GM11168 (cell line): ENCODE measurements around the gene PRELID2.
"Not testable (repeated sequence)": the region's sequence is repeated elsewhere in the genome, so short reads cannot be mapped to it uniquely, and the experiment has no call there.

Experiments used
- in situ Hi-C: fragments of 300-500 bp; cut with MboI; formaldehyde crosslinking; loops from one replicate; pipeline ENCODE4 v1.12.0; 2022; ENCODE audit warnings: low sequenced_read_pairs; ENCODE audit not compliant: unreplicated experiment

Gene PRELID2

DNA sequence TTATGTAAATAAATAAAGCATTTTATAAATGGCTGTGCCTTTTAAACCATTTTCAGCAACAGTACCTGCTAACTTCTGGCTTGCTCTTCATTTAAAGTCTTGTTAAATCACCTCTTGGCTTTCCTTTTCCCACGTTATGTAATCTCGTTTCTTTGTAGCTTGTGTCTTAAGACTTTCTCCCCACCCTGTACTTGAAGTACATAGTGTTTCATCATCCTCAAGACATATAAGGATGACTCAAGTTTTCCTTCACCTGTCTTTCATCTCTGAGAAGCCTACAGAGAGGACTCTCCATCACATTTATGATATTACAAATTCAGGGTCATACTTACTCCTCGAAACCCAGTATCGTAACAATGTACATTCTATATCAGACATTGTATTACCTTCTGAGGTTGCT lies 33.9 kb downstream of the PRELID2 start:
- in situ Hi-C loops = no loop called here

DNA sequence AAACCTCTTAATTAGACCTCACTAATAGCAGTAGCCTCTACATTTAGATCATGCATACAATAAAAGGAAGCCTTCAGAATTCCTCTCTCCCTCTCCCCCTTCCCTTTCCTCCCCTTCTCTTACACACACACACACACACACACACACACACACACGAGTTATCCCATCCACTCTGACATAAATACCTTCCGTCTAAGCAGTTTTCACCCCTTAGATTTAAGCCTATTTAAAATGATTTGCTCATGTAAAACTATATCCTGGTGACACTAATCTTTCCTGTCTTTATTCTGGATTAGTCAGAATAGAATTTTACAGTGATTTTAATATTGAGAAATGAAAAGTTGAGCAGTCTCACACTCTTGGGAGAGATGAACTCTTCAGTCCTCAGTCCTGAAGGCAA lies 35.0 kb downstream of the PRELID2 start:
- in situ Hi-C loops = no loop called here

GRCh38 chr5:145798503-145798902 lies 36.6 kb downstream of the PRELID2 start:
- in situ Hi-C loops = not testable (repeated sequence)

GRCh38 chr5:145797336-145797735 lies 37.8 kb downstream of the PRELID2 start:
- in situ Hi-C loops = no loop called here

DNA sequence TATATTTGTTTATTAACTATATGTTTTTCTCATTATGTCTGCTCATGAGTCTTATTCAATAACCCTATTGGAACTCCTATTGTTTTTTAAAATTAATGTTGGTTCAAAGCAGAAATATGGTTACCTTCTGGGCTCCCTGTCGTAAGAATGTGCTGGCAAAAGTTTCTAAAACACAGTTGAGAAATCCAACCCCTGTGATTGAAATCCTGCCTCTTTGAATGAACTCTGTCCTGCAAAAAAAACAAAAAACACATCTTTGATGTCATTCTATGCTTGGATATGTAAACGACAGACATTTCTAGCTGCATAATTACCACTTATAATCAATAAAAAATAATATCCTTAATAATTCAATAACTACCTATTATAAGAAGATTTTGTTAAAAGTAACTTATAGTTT lies 38.8 kb downstream of the PRELID2 start:
- in situ Hi-C loops = no loop called here

DNA sequence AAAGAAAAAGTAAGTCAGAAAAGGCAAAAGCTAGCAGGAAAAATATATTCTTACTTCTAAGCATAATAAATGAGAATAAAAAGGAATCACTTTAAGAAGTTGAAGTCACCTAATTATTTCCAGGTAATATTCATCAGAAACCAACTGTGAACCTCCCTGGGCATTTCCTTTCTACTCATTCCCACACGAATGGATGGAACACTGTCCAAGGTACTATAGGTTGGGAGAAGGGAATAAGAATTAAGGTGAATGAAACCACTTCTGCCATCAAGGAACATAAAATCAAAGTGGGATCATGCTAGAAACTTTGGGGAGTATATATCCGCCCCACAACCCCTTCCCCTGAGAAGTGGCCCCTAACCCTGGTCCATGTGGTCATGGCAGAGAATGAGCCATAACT lies 41.6 kb downstream of the PRELID2 start:
- in situ Hi-C loops = no loop called here

GRCh38 chr5:145792840-145793239 lies 42.3 kb downstream of the PRELID2 start:
- in situ Hi-C loops = no loop called here

- in situ Hi-C loops = no loop called here
Measured at GRCh38 chr5:145791866-145792265, 43.3 kb downstream of the PRELID2 start.

DNA sequence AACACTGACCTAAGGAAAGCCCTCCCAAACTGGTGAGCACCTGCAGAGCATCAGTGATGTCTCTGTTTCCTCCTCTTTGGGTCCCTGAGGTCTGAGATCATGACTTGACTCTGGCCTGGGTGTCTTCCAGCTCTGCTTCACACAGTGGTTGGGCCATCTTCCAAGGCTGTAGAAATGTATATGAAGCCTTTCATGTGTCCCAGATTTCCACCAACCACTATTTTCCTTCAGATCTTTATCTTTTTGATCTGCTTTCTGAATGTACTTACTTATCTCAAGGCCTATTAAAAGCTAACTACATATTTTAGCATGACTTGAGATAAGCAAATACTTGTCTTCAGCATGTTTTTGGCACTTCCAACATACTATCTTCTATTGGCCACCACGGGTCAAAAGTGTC lies 47.1 kb downstream of the PRELID2 start:
- in situ Hi-C loops = no loop called here

DNA sequence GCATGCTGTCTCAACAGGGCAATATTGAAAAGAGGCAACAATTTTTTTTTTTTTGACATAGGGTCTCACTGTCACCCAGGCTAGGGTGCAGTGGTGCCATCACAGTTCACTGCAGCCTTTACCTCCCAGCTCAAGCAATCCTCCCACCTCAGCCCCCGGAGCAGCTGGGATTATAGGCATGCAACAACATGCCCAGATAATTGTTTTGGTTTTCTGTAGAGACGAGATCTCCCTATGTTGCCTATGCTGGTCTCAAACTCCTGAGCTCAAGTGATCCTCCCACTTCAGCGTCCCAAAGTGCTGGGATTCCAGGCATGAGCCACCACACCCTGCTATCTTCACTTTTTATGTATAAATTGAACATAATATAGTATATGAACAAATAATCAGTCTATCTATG lies 47.6 kb downstream of the PRELID2 start:
- in situ Hi-C loops = no loop called here

GRCh38 chr5:145787001-145787400 lies 48.1 kb downstream of the PRELID2 start:
- in situ Hi-C loops = no loop called here

GRCh38 chr5:145780982-145781381 lies 54.2 kb downstream of the PRELID2 start:
- in situ Hi-C loops = no loop called here

GRCh38 chr5:145778144-145778900 lies 56.8 kb downstream of the PRELID2 start:
- in situ Hi-C loops = no loop called here

DNA sequence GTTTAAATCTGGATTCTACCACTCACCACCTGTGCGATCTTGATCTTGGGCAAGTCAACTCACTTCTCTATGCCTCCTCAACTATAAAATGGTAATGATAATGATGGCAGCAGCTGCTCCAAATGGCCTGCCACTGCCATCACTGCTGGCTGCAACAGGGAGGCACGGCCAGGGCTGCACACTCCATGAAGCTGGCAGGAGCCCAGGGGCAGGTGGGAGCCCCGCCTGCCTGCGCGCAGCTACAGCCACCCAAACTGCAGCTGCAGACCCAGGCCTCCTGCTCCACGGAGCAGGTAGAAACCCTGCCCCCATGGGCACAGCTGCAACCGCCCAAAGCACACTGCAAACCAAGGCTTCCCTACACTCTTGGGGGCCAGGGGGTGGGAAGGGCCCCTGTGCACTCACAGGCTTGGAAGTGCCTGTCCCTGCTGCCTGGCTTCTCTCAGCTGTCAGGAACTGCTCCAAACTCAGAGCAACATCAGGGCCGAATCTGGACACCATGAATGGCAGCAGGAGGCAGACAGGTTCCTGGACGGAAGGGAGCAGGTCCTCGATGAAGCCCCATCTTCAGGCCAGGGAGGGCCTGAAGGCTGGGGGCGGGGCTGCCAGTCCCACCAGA lies 57.6 kb downstream of the PRELID2 start:
- in situ Hi-C loops = no loop called here

DNA sequence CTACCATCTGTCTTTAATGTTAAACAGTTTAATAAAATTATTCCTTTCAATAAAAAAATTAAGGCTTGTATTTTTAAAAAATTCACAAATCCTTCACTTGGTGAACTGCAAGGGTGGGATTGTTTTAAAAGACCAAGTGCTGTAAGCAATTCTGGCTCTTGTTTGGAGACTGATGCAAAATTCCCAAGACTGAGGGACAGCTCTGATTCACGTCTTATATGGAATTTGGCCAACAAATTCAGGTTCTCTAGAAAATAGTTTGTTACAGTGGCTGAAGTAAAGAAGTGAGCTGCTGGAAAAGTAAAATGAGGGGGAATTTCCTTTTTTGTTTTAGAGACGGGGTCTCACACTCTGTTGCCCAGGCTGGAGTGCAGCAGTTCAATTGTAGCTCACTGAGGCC lies 58.3 kb downstream of the PRELID2 start:
- in situ Hi-C loops = no loop called here

DNA sequence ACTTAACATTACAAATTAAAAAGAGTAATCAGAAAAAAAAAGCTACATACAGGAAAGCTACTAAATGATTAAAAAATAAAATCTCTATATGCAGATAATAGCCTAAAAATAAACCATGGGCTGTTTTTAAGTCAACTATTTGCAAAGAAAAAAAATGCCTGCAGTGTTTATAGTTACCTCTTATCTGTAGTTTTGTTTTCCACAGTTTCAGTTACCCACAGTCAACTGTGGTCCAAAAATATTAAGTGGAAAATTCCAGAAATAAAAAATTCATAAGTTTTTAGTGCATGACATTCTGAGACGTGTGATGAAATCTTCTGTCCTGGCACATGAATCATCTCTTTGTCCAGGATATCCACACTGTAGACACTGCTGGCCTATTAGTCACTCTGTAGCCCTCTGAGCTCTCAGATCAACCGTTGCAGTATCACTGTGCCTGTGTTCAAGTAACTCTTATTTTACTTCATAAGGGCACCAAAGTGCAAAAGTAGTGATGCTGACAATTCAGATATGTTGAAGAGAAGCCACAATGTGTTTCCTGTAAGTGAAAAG lies 59.2 kb downstream of the PRELID2 start:
- in situ Hi-C loops = no loop called here

GRCh38 chr5:145775411-145775810 lies 59.7 kb downstream of the PRELID2 start:
- in situ Hi-C loops = no loop called here

- in situ Hi-C loops = no loop called here
Measured at GRCh38 chr5:145774442-145774841, 60.7 kb downstream of the PRELID2 start.

GRCh38 chr5:145772466-145772865 lies 62.7 kb downstream of the PRELID2 start:
- in situ Hi-C loops = no loop called here

DNA sequence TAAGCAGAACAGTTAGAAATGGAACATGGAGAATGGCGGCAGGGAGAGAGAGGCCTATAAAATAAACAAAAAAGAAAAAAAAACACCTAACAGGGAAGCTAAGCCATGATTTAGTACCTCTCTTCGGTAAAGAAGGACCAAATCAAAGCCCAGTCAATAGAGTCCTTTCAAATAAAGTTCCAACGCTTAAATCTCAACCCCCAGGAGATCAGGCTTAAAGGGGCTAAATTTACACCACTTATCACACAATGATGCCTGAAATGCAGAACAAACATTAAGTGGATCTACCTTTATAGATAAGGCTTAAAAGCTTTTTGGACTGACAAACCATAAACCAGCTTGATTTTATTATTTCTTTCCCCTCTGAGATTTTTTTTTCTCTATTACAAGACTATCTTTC lies 66.3 kb downstream of the PRELID2 start:
- in situ Hi-C loops = no loop called here

DNA sequence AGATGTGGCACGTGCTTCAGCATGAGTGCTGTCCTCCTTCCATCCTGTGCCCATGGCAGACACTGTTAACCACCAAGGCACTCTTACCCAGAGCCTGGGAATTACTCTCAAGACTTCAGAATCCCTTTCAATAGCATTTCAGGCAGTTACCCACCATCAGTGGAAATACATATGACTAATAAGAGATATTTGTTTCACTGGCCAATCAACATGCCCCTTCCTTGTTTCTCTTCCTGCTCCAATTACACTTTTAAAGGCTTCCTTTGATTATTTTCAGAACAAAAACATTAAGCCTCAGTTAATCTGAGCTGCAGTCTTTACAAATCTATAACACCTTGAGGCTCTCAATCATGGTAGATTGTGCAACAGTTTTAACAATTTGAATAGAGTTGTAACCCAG lies 70.8 kb downstream of the PRELID2 start:
- in situ Hi-C loops = no loop called here

- in situ Hi-C loops = no loop called here
Measured at GRCh38 chr5:145762833-145763232, 72.3 kb downstream of the PRELID2 start.
